ENCODE measurements around the gene RRP15. TPM values are rescaled to one million over a fixed set of nuclear protein-coding genes. Genes with fewer than 3 reads are reported as not detected.

The RRP15 gene
- total and polyA plus RNA-seq, 2 of the 8 experiments (the other 6 are each of a cell fraction or from before 2014, with no cell fraction given): 3.7 to 52.8 TPM

DNA sequence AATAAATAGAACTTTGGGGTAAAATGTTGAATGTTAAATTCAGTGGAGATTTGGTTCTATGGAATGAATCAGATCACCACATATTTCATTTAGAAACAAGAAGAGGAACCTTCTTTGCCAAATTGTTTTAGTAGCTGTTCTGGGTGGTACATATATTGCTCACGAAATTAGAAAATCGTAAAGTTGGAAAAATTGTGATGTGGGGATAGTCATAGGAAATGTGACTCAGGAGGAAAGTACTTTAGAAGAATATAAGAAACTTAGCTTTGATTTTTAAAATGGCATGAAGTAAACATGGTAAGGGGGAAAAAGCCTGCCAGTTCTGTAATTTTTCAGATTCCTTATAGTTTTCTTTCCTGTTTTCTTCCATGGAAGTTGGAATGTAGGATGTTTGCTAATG, 27.4 kb downstream of the RRP15 start:
- DNase-seq (ENCODE audit: low read depth in 1 of 2, low spot score in 2 of 2): no peak
- FAIRE-seq: no peak
- WGBS, 2 experiments (ENCODE audit: extremely low coverage in 1 of 2, insufficient coverage in 1 of 2, insufficient read length in 1 of 2, insufficient replicate concordance in 2 of 2, low coverage in 1 of 2, low lambda C conversion rate in 2 of 2, missing lambda C conversion rate in 1 of 2): 97 to 100% methylated on average over 1 to 2 of the region's 2 CpGs

More for the DNA sequence above, 27.4 kb downstream of the RRP15 start:
- H4K20me1 ChIP-seq (replicated peaks in 1 of 2; ENCODE audit: control insufficient read depth in 1 of 2, insufficient read depth in 2 of 2, low read length in 2 of 2): no peaks in the 10 kb centered on the region
- H3K56ac ChIP-seq (replicated peaks; ENCODE audit: insufficient read length, low read depth, low read length): no peak overlapping the region
- no peak overlapping the region for H2AK5ac ChIP-seq (ENCODE audit: low read depth, low read length)
- H3K4me3 ChIP-seq (ENCODE audit: extremely low read depth in 1 of 4, insufficient read depth in 2 of 4, low read depth in 3 of 4, low read length in 4 of 4): no peak overlapping the region
- no peak overlapping the region for H3K9ac ChIP-seq (replicated peaks in 1 of 4; ENCODE audit: extremely low read depth in 1 of 4, low read depth in 3 of 4, low read length in 3 of 4)
- H4K91ac ChIP-seq (replicated peaks; ENCODE audit: insufficient read length, low read length): no peak overlapping the region
- no peak overlapping the region for H3K4me2 ChIP-seq (ENCODE audit: insufficient read depth in 1 of 2, low read depth in 2 of 2, low read length in 2 of 2)
- peak overlapping the region; percentile 85 for H4K5ac ChIP-seq (ENCODE audit: insufficient read length, low read depth, low read length)
- peaks cover 0 to 5% (median 1%) of the 10 kb centered on the region in 4 experiments; a peak in 2 of 7 replicates for H3K4me1 ChIP-seq (replicated peaks in 1 of 4; ENCODE audit: control insufficient read depth in 3 of 4, insufficient read depth in 4 of 4, low read length in 3 of 4)
- no peak overlapping the region for H4K8ac ChIP-seq (ENCODE audit: extremely low read depth, insufficient read depth, low read length)
- H3K79me2 ChIP-seq (ENCODE audit: control insufficient read depth in 1 of 2, insufficient read depth in 2 of 2, low read length in 2 of 2): no peaks in the 10 kb centered on the region; a peak in 1 of 4 replicates
- peaks cover 0 to 24% (median 3%) of the 10 kb centered on the region in 4 experiments; a peak in 2 of 8 replicates for H3K36me3 ChIP-seq (ENCODE audit: control insufficient read depth in 2 of 4, insufficient read depth in 4 of 4, low read length in 3 of 4)
- no peak overlapping the region for H3K23ac ChIP-seq (ENCODE audit: insufficient read length)
- H3K9me3 ChIP-seq (ENCODE audit: insufficient read depth in 2 of 2, low read depth in 1 of 2, low read length in 1 of 2): no peaks in the 10 kb centered on the region
- no peak overlapping the region for H3K14ac ChIP-seq (ENCODE audit: insufficient read length)
- no peaks in the 10 kb centered on the region for H3K27me3 ChIP-seq (replicated peaks in 1 of 4; ENCODE audit: control insufficient read depth in 3 of 4, extremely low read depth in 1 of 4, insufficient read depth in 3 of 4, low read length in 3 of 4)
- no peak overlapping the region for H2BK15ac ChIP-seq (ENCODE audit: low read length)
- no peak overlapping the region for H3K4ac ChIP-seq (replicated peaks; ENCODE audit: insufficient read length, low read depth, low read length)
- H2BK12ac ChIP-seq (ENCODE audit: low read depth, low read length): no peak overlapping the region
- CTCF ChIA-PET (ENCODE audit: partially characterized antibody): interaction anchor here (1.3 kb wide), 1 partner anchor 53 kb away, joined by 3 read pairs; no protein-coding TSS in a partner anchor
- no peak overlapping the region for H3K18ac ChIP-seq (ENCODE audit: extremely low read depth, low read length)
- H2AFZ ChIP-seq (ENCODE audit: low read length): no peak overlapping the region
- no peak overlapping the region for H3K27ac ChIP-seq (ENCODE audit: low read depth, low read length)
- no peak overlapping the region for H2BK5ac ChIP-seq (ENCODE audit: low read depth, low read length)
- no peak overlapping the region for H2BK120ac ChIP-seq (replicated peaks; ENCODE audit: low read depth, low read length)
- no peak for TF ChIP-seq GABPA (IDR thresholded peaks at IDR 0.05; ENCODE audit: borderline replicate concordance, insufficient read depth, low read length)
- TF ChIP-seq HDAC6 (IDR thresholded peaks at IDR 0.05; ENCODE audit: low read depth, low read length): no peak
- POLR2A ChIA-PET (ENCODE audit: partially characterized antibody): interaction anchor here (2.1 kb wide), 1 partner anchor 28 kb away, joined by 6 read pairs; the partner anchor contains the start of gene RRP15
- H3K23me2 ChIP-seq (ENCODE audit: low read depth, low read length): 0 out of 2 replicates have a peak, but pooled peaks cover 1% of the 10 kb centered on the region
- no peaks in the 10 kb centered on the region; the same call in 1 of the 2 replicates for H3K79me1 ChIP-seq (ENCODE audit: low read depth, low read length)
- H2BK20ac ChIP-seq (ENCODE audit: low read length): no peak overlapping the region

Measured in H1 (cell line).